GM21723 (cell line): ENCODE measurements around the gene SCARF1.

ENCODE experiments used
- ATAC-seq: cut with Tn5 transposase; IDR thresholded peaks from one replicate; pipeline ENCODE4 v1.9.1; 2021; ENCODE audit warnings: mild to moderate bottlenecking, moderate library complexity; ENCODE audit not compliant: unreplicated experiment

The SCARF1 gene

GRCh38 chr17:1648173-1648962 is 2.8 kb upstream of the SCARF1 start:
- no peak for ATAC-seq

DNA sequence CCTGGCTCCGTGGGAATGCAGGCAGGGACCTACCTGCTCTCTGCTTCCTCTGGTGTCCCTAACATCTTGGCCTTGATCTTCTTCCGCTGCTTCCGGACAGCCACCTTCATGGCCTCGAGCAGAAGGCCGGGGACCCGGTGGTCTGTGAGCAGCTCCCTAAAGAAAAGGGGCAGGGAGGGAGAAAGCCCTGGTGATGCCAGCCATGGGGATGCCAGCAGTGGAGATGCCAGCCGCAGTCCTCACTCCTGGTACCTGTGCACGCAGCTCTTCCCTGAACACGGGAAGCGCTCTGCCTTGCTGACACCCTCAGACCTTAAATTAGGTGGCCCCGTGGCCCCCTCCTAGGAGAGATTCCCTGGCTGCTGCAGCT is 2.3 kb upstream of the SCARF1 start:
- ATAC-seq, result no peak

GRCh38 chr17:1646199-1646875 is 805 bp upstream of the SCARF1 start:
- no peak for ATAC-seq

- ATAC-seq, result no peak
Observed at GRCh38 chr17:1644493-1645206, 882 bp downstream of the SCARF1 start.

- ATAC-seq, result no peak
Observed at GRCh38 chr17:1643999-1644492, 1.5 kb downstream of the SCARF1 start.

DNA sequence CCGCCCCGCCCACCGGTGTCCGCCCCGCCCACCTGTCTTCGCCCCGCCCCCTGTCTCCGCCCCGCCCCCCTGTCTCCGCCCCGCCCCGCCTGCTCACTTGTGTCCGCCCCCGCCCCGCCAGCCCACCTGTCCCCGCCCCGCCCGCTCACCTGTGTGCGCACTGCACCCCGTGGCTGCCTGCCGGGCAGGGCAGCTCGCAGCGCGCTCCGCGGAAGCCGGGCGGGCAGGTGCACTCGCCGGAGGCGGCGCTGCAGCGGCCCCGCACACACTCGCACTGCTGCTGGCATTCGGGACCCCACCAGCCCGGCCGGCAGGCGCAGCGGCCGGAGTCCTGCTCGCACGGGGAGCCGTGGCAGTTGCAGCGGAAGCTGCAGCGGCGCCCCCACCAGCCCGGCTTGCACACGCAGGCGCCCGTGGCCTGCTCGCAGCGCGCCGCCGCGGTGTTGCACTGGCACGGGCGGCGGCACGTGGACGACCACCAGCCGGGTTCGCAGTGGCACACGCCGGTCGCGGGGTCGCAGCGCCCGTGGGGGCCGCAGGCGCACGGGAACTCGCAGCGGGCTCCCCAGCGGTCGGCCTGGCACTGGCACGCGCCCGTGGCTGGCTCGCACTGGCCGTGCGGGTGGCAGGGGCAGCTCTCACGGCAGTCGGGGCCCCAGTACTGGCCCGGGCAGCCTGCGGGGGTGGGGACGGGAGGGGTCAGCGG is 2.1 kb downstream of the SCARF1 start:
- ATAC-seq, result no peak

DNA sequence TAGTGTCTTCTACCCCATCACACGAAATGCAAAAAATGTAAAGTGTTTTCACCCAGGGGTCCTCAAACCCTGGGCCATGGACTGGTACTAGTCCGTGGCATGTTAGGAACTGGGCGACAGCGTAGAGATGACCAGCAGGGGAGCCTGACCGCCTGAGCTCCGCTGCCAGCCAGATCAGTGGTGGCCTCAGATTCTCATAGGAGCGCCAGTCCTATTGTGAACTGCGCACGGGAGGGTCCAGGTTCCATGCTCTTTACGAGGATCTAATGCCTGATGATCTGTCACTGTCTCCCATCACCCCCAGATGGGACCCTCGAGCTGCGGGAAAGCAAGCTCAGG is 4.5 kb downstream of the SCARF1 start:
- ATAC-seq, result no peak

DNA sequence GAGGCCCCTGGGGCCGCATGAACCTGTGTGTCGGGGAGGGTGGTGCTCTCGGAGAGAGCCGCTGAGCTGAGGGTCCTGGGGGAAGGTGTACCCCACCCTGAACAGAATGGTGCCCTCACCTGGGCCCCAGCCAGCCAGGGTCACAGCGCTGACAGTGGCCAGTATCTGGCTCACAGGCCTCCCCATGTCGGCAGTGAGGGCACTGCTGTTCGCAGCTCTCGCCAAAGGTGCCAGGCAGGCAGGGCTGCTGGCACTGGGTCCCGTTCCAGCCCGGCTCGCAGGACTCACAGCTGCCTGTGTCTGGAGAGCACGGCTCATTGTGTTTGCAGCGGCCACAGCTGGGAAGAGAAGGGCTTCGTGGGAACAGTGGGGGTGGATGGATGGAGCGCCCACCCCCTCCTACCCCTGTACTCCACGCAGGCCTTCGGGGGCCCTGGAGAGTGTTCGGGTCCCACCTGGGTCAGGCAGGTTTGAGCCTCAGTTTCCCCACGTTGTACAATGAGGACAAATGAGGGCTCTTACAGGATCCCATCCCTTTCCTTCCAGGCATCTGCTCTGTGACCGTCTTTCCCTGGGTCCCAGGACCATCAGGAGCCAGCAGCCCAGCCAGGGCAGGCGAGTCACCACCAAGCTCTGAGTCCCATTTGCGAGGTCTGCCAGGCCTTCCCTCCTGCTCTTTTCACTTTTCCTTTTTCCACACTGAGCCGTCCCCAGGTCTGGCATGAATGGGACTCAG is 5.0 kb downstream of the SCARF1 start:
- ATAC-seq, result no peak

GRCh38 chr17:1639549-1640180 is 5.9 kb downstream of the SCARF1 start:
- no peak for ATAC-seq

DNA sequence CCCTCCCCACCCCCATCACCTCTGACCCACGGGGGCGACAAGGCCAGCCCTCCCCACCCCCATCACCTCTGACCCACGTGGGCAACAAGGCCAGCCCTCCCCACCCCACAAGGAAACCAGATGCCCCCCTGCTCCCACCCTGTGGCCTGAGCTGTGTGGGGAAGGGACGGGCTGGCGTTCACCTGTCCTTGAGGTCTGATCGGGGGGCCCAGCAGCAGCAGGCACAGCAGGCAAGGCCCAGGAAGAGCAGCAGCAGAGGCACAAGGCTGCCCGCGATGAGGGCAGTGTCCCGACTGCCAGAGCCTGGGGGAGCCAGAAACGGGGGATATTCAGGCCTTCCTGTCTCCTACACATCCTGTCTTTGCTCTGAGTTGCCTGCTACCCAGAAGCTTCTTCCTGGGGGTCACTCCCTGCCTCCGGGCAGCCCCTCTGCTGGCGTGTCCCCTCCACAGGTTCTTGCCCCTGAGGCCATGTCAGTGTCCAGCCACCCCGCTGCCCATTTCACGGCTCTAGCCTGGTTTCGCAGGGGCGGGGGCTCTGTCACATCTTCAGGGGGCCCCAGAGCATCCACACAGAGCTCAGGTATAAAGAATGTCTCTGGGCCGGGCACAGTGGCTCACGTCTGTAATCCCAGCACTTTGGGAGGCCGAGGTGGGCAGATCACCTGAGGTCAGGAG is 6.8 kb downstream of the SCARF1 start:
- no peak for ATAC-seq

- no peak for ATAC-seq
Observed at GRCh38 chr17:1638171-1638590, 7.4 kb downstream of the SCARF1 start.

DNA sequence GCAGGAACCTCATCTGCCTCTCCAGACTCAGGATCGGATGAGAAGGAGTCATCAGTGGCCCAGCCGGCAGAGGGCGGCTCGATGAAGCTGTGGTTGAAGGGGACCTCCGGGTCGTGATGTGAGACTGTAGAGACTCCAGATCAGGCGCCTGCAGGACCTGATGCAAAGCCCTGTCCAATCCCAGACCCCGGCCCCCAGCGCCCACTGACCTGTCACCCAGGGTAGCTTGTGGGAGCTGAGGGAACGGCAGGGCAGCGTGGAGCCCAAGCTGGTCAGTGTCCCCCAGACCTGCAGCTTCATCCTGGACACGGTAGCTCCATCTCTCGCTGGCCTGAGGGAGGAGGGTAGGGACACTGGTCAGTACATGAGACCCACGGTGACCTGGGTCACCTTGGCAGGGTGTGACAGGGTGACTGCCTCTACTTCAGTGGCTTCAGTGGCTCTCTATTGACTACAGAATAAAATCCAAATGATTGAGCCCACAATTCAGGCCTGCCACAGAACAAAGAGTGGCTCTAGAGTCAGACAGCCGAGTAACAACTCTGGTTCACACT is 8.7 kb downstream of the SCARF1 start:
- no peak for ATAC-seq

GRCh38 chr17:1635675-1636465 is 9.7 kb downstream of the SCARF1 start:
- no peak for ATAC-seq

GRCh38 chr17:1634841-1635650 is 10.5 kb downstream of the SCARF1 start:
- no peak for ATAC-seq

DNA sequence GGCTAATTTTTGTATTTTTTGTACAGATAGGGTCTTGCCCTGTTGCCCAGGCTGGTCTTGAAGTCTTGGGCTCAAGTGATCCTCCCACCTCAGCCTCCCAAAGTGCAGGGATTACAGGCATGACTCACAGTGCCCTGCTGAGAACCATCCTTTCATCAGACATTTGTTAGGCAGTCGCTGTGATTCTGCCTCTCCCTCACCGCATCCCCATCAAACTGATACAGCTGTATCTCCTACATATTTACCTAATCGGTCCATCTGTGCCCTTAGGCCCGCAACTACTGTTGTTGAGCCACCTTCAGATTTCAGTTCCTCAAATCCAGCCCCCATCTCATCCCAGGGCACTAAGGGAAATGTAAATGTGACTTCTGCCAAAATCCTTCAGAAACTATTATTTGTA is 14.9 kb downstream of the SCARF1 start:
- no peak for ATAC-seq

DNA sequence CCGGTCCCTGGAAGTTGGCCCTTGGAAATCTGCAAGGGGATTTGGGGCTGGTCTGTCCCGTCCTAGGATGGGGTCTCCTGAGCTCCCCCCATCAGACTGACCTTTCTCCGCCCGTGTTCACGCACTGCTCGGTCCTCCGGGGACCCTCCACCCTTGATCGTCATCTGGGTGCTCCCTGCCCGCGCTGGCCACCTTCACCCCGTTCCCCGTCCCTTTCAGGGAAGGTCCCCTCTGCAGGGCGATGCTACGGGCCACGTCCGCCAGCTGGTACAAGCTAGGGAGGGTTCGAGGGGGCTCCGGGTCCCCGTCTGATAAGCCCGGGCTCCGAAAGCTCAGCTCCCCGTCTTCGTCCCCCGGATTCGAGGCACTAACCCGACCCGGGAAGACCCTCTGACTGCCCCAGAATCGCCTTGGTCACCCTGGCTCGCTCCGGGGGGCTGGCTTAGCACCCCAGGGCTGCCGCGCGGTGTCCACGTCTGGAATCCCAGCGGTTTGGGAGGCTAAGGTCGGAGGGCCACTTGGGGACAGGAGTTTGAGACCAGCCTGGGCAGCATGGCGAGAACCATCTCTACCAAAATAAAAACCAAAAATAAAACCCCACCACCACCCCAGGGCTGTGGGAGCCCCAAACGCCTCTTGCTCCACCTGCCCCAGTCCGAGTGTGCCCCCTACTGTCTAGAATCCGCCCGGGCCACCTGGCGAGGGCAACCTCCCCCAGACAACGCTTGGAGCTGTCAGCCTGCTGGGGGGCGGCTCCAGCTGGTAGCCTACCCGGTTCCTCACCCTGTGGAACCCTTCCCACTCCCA is 15.8 kb downstream of the SCARF1 start:
- ATAC-seq, result no peak
